GM21737 (cell line): Measurements from ENCODE around the gene SAP130.
"Not testable (repeated sequence)": the region's sequence is repeated elsewhere in the genome, so short reads cannot be mapped to it uniquely, and the experiment has no call there.

Experiments
- ATAC-seq: cut with Tn5 transposase; IDR thresholded peaks from one replicate; pipeline ENCODE4 v1.9.1; 2021; ENCODE audit warnings: mild to moderate bottlenecking, moderate library complexity; ENCODE audit not compliant: unreplicated experiment

SAP130 gene

DNA sequence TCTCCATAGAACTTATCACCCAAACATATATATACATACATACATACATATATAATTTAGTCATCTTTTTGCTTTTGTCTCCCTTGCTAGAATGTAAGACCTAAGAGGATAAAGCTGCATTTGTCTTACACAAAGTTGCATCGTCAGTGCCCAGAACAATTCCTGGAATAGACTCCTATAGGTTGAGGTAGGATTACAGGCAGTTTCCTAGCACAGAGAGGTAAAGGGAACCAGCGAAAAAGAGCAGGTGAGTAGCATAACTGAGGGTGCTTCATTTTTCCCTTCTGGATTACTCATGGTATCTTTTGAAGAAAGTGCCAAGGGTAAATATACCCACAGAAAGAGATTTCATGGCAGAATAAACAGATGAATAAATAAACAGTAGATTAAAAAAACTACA lies 74.0 kb downstream of the SAP130 start:
- ATAC-seq = no peak

GRCh38 chr2:127953128-127953718 lies 74.6 kb downstream of the SAP130 start:
- no peak for ATAC-seq

GRCh38 chr2:127951026-127951425 lies 76.8 kb downstream of the SAP130 start:
- ATAC-seq = no peak

- no peak for ATAC-seq
Observed at GRCh38 chr2:127950264-127950663, 77.6 kb downstream of the SAP130 start.

DNA sequence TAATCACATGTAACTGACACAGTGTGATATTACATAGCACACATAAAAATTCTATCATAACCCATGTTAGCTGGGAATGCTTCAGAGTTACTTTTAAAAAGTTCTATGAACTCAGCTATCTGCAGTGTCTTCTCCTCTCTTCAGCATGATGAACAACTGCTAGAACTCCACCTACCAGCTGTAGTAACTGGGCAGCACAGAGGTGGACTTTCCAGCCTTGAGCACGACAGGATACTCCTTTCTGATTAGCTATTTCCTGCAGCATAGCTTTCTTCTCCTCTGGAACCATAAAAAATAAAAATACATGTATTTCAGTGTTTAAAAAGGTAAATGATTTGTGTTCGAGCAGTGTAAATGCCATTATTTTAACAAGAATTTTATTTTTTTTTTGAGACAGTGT lies 82.6 kb downstream of the SAP130 start:
- ATAC-seq = no peak

GRCh38 chr2:127943186-127943585 lies 84.7 kb downstream of the SAP130 start:
- ATAC-seq = no peak

GRCh38 chr2:127942002-127942401 lies 85.9 kb downstream of the SAP130 start:
- ATAC-seq = no peak

DNA sequence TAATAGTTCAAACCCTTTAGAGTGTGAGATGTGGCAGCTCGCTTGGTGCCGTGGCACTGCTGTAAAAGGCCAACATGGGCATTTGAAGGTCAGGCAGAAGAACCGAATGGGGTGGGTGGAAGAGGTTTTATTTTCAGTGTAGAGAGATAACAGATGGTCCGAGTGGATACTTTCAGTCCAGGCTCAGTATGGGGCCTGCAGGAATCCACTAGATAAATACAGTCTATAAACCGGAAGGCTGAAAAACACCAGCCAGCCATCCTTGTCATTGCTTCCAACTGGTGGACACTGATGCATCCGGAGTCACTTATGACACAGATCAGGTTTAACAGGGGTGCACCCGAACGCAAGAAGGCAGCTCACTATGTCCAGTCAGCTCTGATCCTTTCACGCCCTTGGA lies 86.4 kb downstream of the SAP130 start:
- ATAC-seq = no peak

- ATAC-seq = no peak
Observed at GRCh38 chr2:127940641-127941040, 87.2 kb downstream of the SAP130 start.

DNA sequence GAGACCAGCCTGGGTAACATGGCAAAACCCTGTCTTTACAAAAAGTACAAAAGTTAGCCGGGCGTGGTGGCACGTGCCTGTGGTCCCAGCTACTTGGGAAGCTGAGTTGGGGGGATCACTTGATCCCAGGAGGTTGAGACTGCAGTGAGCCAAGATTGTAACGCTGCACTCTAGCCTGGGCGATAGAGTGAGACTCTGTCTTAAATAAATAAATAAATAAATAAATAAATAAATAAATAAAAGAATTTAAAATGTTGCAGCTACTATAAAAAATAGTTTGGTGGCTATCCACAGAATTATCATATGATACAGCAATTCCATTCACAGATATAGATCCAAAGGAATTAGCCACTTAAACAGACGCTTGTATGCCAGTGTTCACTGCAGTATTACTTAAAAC lies 92.5 kb downstream of the SAP130 start:
- ATAC-seq = no peak

- no peak for ATAC-seq
Observed at GRCh38 chr2:127932199-127932876, 95.5 kb downstream of the SAP130 start.

GRCh38 chr2:127929449-127929848 lies 98.4 kb downstream of the SAP130 start:
- no peak for ATAC-seq

- ATAC-seq = no peak
Observed at GRCh38 chr2:127927384-127927783, 100.5 kb downstream of the SAP130 start.

- no peak for ATAC-seq
Observed at GRCh38 chr2:127917916-127918315, 109.9 kb downstream of the SAP130 start.

- ATAC-seq = no peak
Observed at GRCh38 chr2:127913808-127914457, 113.9 kb downstream of the SAP130 start.

DNA sequence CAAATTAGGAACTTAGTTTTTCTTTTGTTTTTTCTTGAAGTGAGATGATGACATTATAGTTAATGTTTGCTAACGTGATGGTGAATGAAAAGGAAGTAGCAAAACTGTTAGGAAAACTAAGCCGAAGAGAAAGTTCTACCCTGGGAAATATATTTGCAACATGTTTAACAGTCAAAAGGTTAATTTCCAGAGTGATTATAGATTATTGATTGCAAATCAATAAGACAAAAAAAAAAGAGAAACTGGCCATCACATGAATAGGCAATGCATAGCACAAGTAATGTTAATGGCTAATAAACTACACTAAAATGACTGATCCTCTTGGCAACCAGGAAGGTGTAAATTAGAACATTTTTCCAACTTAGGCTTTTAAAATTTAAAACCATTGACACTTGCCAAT lies 116.1 kb downstream of the SAP130 start:
- ATAC-seq = no peak

DNA sequence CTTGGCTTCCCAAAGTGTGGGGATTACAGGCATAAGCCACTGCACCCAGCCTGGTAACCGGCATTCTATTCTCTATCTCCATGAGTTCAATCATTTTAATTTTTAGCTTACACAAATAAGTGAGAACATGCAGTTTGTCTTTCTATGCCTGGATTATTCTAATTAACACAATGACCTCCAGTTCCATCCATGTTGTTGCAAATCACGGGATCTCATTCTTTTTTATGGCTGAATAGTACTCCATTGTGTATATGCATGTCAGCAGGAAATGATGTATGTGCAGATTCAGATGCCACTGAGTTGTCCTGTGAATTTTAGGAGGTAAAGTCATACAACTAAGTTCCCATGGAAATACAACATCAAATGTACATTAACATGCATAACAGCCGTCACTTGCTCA lies 117.4 kb downstream of the SAP130 start:
- ATAC-seq = no peak

DNA sequence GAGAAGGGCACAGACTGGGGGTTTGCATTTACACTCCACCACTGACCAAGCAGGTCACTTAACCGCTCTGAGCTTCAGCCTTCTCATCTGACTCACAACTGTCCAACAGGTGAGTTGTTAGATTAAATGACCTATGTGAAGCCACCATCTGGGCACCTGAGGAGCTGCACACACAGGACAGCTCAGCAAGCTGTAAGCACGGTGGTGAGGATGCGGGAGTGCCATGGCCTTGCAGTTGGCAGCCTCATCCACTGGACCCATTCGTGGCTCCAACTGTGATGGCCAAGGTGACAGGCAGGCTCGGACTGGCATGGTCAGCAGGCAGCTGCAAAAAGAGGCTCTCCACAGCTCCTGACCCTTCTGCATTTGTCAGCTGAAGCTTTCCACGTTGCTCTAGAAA lies 118.8 kb downstream of the SAP130 start:
- ATAC-seq = no peak

DNA sequence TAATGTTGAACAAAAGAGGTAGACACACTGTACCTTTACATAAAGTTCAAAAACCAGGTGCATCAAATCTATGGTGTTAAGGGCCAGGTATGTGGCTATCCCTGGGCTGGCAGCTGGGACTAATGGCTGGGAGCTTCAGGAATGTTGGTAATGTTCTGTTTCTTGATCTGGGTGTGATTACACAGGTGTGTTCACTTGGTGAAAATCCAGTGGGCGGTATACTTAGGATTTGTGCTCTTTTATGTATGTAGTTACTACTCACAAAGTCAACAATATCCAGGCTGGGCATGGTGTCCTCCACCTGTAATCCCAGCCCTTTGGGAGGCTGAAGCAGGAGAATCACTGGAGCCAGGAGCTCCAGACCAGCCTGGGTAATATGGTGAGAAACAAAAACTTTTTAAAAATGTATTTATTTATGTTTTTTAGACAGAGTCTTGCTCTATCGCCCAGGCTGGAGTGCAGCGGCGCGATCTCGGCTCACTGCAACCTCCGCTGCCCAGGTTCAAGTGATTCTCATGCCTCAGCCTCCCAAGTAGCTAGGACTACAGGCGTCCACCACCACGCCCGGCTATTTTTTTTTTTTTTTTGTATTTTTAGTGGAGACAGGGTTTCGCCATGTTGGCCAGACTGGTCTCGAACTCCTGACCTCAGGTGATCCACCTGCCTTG lies 120.0 kb downstream of the SAP130 start:
- not testable (repeated sequence) for ATAC-seq

GRCh38 chr2:127906206-127906926 lies 121.5 kb downstream of the SAP130 start:
- ATAC-seq = no peak

DNA sequence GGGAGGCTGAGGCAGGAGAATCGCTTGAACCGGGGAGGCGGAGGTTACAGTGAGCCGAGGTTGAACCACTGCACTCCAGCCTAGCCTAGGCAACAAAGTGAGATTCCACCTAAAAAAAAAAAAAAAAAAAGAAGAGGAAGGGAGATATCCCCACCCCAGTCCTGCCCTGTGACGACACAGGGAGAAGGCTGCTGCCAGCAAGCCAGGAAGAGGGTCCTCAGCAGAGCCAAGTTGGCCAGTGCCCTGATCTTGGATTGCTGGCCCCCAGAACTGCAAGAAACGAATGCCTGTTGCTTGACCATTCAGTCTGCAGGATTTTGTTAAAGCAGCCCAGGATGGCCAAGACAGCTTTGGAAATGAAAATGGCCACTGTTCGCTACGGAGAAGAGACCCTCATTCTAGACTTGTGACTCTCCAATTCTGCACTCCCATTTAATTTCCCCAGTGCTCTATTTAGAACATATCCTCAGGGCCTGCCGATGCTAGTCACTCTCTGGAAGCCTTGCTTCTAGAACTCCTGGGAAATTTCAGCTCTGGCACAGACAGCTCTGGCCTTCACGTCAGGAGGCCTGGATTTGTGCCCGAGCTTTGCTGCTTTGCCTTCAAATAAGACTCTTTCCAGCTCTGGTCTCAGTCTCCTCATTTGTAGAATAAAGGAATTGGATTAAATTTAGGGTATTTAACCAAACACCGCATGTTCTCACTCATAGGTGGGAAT lies 126.4 kb downstream of the SAP130 start:
- no peak for ATAC-seq
